ENCODE measurements around the gene RPS6KA1. TPM values are rescaled to one million over a fixed set of nuclear protein-coding genes. Genes with fewer than 3 reads are reported as not detected.

Gene RPS6KA1
- total and polyA plus RNA-seq, 2 of the 8 experiments (the other 6 are each of a cell fraction or from before 2014, with no cell fraction given): 44.3 to 55.0 TPM

DNA sequence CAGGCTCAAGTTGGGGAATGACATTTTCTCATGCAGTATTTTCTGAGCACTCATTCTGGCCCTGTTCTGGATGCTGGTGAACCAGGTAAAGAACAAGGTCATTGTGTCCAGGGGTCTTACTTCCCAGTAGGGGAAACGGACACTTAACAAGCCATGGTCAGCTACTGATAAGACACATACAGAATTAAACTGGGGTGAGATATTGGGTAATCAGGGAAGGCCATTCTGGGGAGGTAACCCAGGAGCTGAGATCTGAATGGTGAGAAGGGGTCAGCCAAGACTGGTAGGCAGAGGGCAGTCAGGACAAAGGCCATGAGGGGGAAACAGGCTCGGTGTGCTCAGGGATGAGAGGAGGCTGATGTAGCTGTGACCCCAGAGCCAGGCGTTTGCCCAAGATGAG is 45.8 kb downstream of the RPS6KA1 start:
- Histone ChIP-seq H3K18ac (ENCODE audit: extremely low read depth, low read length) (no peak overlapping the region), H2BK120ac (replicated peaks; ENCODE audit: low read depth, low read length) (no peak overlapping the region), H2AFZ (ENCODE audit: low read length) (no peak overlapping the region), H3K14ac (ENCODE audit: insufficient read length) (no peak overlapping the region), H3K9ac (replicated peaks in 1 of 4; ENCODE audit: extremely low read depth in 1 of 4, low read depth in 3 of 4, low read length in 3 of 4) (no peak overlapping the region), H3K27ac (ENCODE audit: low read depth, low read length) (no peak overlapping the region), H4K20me1 (replicated peaks in 1 of 2; ENCODE audit: control insufficient read depth in 1 of 2, insufficient read depth in 2 of 2, low read length in 2 of 2) (peaks cover 0 to 4% of the 10 kb centered on the region in 2 experiments), H3K27me3 (replicated peaks in 1 of 4; ENCODE audit: control insufficient read depth in 3 of 4, extremely low read depth in 1 of 4, insufficient read depth in 3 of 4, low read length in 3 of 4) (no peaks in the 10 kb centered on the region), H2BK5ac (ENCODE audit: low read depth, low read length) (no peak overlapping the region), H4K8ac (ENCODE audit: extremely low read depth, insufficient read depth, low read length) (no peak overlapping the region), H3K23ac (ENCODE audit: insufficient read length) (no peak overlapping the region), H3K4ac (replicated peaks; ENCODE audit: insufficient read length, low read depth, low read length) (no peak overlapping the region), H2BK20ac (ENCODE audit: low read length) (no peak overlapping the region), H3K4me2 (ENCODE audit: insufficient read depth in 1 of 2, low read depth in 2 of 2, low read length in 2 of 2) (no peak overlapping the region), H3K23me2 (ENCODE audit: low read depth, low read length) (no peaks in the 10 kb centered on the region), H2BK15ac (ENCODE audit: low read length) (no peak overlapping the region), H4K5ac (ENCODE audit: insufficient read length, low read depth, low read length) (no peak overlapping the region), H3K4me3 (ENCODE audit: extremely low read depth in 1 of 4, insufficient read depth in 2 of 4, low read depth in 3 of 4, low read length in 4 of 4) (no peak overlapping the region), H3K79me2 (ENCODE audit: control insufficient read depth in 1 of 2, insufficient read depth in 2 of 2, low read length in 2 of 2) (no peaks in the 10 kb centered on the region), H3K9me3 (ENCODE audit: insufficient read depth in 2 of 2, low read depth in 1 of 2, low read length in 1 of 2) (no peaks in the 10 kb centered on the region), H3K4me1 (replicated peaks in 1 of 4; ENCODE audit: control insufficient read depth in 3 of 4, insufficient read depth in 4 of 4, low read length in 3 of 4) (no peaks in the 10 kb centered on the region), H3K56ac (replicated peaks; ENCODE audit: insufficient read length, low read depth, low read length) (no peak overlapping the region), H2BK12ac (ENCODE audit: low read depth, low read length) (no peak overlapping the region), H3K79me1 (ENCODE audit: low read depth, low read length) (no peaks in the 10 kb centered on the region), H3K36me3 (ENCODE audit: control insufficient read depth in 2 of 4, insufficient read depth in 4 of 4, low read length in 3 of 4) (peaks cover 4 to 30% (median 25%) of the 10 kb centered on the region in 4 experiments; a peak in 7 of 8 replicates), H2AK5ac (ENCODE audit: low read depth, low read length) (no peak overlapping the region), H4K91ac (replicated peaks; ENCODE audit: insufficient read length, low read length) (no peak overlapping the region)
- no peak for DNase-seq (ENCODE audit: low read depth in 1 of 2, low spot score in 2 of 2)
- 88% methylated on average over 3 of the region's 3 CpGs; no CpG with 5 or more reads in 1 of the 2 experiments for WGBS, 2 experiments (ENCODE audit: extremely low coverage in 1 of 2, insufficient coverage in 1 of 2, insufficient read length in 1 of 2, insufficient replicate concordance in 2 of 2, low coverage in 1 of 2, low lambda C conversion rate in 2 of 2, missing lambda C conversion rate in 1 of 2)
- CTCF ChIA-PET (ENCODE audit: partially characterized antibody): interaction anchor here (0.7 to 1.4 kb wide), 4 partner anchors 9 to 179 kb away, joined by 3 to 4 read pairs (median 3); no protein-coding TSS in a partner anchor
- TF ChIP-seq RAD21 (IDR thresholded peaks at IDR 0.05 in 1 of 2, conservative IDR thresholded peaks at IDR 0.05 in 1 of 2; ENCODE audit: low read depth in 2 of 2, low read length in 2 of 2): no peak
- POLR2A ChIA-PET (ENCODE audit: partially characterized antibody): interaction anchor here (1.2 to 1.7 kb wide), 2 partner anchors 23 to 98 kb away, joined by 3 read pairs; no protein-coding TSS in a partner anchor
- no peak for FAIRE-seq

All from H1 (cell line).